Measurements from ENCODE around the gene PLXDC2.

PLXDC2 gene

DNA sequence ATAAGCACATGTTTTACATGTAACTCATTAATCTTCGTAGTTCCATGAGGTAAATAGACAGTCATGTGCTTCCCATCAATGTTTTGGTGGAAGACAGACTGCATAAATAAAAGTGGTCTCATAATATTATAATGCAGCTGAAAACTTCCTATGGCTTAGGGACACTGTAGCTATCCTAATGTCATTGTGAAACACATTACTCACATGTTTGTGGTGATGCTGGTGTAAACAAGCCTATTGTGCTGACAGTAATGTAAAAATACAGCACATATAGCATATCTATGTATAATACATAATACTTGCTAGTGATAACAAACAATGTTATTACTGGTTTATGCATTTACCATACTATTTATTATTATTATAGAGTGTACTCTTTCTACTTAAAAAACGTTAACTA, 37.2 kb upstream of the PLXDC2 start:
- no peak overlapping the region for H3K4me3 Mint-ChIP-seq
- H3K36me3 Mint-ChIP-seq (ENCODE audit: low read depth) = no peaks in the 10 kb centered on the region
- no peaks in the 10 kb centered on the region for H3K9me3 Mint-ChIP-seq
- no peaks in the 10 kb centered on the region for H3K27me3 Mint-ChIP-seq (ENCODE audit: low read depth)
- no peaks in the 10 kb centered on the region for H3K4me1 Mint-ChIP-seq
- no peak overlapping the region for H3K27ac Mint-ChIP-seq
- TF ChIP-seq, protein P1, sequence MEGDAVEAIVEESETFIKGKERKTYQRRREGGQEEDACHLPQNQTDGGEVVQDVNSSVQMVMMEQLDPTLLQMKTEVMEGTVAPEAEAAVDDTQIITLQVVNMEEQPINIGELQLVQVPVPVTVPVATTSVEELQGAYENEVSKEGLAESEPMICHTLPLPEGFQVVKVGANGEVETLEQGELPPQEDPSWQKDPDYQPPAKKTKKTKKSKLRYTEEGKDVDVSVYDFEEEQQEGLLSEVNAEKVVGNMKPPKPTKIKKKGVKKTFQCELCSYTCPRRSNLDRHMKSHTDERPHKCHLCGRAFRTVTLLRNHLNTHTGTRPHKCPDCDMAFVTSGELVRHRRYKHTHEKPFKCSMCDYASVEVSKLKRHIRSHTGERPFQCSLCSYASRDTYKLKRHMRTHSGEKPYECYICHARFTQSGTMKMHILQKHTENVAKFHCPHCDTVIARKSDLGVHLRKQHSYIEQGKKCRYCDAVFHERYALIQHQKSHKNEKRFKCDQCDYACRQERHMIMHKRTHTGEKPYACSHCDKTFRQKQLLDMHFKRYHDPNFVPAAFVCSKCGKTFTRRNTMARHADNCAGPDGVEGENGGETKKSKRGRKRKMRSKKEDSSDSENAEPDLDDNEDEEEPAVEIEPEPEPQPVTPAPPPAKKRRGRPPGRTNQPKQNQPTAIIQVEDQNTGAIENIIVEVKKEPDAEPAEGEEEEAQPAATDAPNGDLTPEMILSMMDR (IDR thresholded peaks at IDR 0.05; ENCODE audit: unreplicated experiment in 3 of 3) = no peak

GRCh38 chr10:19782430-19783089, 33.7 kb upstream of the PLXDC2 start:
- no peaks in the 10 kb centered on the region for H3K27me3 Mint-ChIP-seq (ENCODE audit: low read depth)
- no peak overlapping the region for H3K4me3 Mint-ChIP-seq
- TF ChIP-seq, protein P1 (IDR thresholded peaks at IDR 0.05; ENCODE audit: unreplicated experiment in 3 of 3) = no peak
- no peaks in the 10 kb centered on the region for H3K4me1 Mint-ChIP-seq
- no peaks in the 10 kb centered on the region for H3K36me3 Mint-ChIP-seq (ENCODE audit: low read depth)
- no peak overlapping the region for H3K27ac Mint-ChIP-seq
- no peaks in the 10 kb centered on the region for H3K9me3 Mint-ChIP-seq

DNA sequence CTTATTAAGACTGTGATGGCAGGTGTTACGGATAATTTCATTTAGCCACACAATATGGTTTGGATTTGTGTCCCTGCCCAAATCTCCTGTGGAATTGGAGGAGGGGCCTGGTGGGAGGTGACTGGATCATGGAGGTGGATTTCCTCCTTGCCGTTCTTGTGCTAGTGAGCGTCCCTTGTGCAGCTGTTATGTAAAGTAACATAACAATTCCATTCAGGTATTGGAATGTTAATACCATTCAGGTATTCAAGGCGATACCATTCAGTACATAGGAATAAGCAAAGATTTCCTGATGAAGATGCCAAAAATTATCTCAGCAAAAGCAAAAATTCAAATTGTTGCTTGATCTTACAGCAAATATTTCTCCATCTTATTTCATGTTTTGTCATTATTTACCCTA, 32.5 kb upstream of the PLXDC2 start:
- Mint-ChIP-seq H3K27ac (no peak overlapping the region), H3K4me3 (no peak overlapping the region), H3K4me1 (no peaks in the 10 kb centered on the region), H3K9me3 (no peaks in the 10 kb centered on the region), H3K27me3 (ENCODE audit: low read depth) (no peaks in the 10 kb centered on the region), H3K36me3 (ENCODE audit: low read depth) (no peaks in the 10 kb centered on the region)
- TF ChIP-seq, protein P1 (IDR thresholded peaks at IDR 0.05; ENCODE audit: unreplicated experiment in 3 of 3) = no peak

DNA sequence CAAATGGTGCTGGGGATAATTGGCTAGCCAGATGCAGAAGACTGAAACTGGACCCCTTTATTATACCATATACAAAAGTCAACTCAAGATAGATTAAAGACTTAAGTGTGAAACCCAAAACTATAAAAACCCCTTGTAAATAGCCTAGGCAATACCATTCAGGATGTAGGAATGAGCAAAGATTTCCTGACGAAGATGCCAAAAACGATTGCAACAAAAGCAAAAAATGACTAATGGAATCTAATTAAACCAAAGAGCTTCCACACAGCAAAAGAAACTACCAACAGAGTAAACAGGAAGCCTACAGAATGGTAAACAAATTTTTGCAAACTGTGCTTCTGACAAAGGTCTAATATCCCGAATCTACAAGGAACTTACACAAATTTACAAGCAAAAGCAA, 30.9 kb upstream of the PLXDC2 start:
- TF ChIP-seq, protein P1 (IDR thresholded peaks at IDR 0.05; ENCODE audit: unreplicated experiment in 3 of 3) = no peak
- Mint-ChIP-seq H3K27ac (no peak overlapping the region), H3K4me3 (no peak overlapping the region), H3K9me3 (no peaks in the 10 kb centered on the region), H3K4me1 (no peaks in the 10 kb centered on the region), H3K27me3 (ENCODE audit: low read depth) (no peaks in the 10 kb centered on the region), H3K36me3 (ENCODE audit: low read depth) (no peaks in the 10 kb centered on the region)

DNA sequence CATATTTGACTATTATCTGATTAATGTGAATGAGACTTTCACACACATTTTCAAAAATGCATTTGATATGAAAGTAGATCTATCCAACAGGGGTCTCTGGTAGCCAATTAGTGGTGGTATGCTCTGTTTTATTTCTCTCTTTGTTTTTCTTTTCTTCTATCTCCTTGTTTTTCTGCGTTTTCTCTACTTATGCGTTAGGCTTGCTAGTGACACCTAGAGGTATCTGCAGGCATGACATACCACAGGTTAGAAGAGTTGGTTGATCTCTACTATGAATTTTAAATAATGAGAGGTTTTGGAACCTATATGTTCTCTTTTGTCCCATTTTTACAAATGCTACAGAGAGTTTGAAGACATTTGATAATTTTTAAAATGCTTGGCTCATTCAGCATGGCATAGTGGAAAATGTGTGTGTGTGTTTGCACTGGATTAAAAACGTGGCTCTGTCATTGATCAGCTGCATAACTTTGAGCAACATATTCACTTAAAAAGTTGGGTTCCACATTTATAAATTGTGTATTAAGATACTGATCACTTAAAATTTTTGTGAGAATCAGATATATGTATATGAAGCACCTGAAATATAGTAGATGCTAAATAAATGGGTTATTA, 28.1 kb upstream of the PLXDC2 start:
- Mint-ChIP-seq H3K36me3 (ENCODE audit: low read depth) (no peaks in the 10 kb centered on the region), H3K27me3 (ENCODE audit: low read depth) (no peaks in the 10 kb centered on the region)
- TF ChIP-seq, protein P1 (IDR thresholded peaks at IDR 0.05; ENCODE audit: unreplicated experiment in 3 of 3) = peak; percentile 66 to 82 (median 81)

GRCh38 chr10:19788902-19789301, 27.3 kb upstream of the PLXDC2 start:
- Mint-ChIP-seq H3K4me1 (no peaks in the 10 kb centered on the region), H3K27me3 (ENCODE audit: low read depth) (no peaks in the 10 kb centered on the region), H3K36me3 (ENCODE audit: low read depth) (no peaks in the 10 kb centered on the region), H3K4me3 (no peak overlapping the region), H3K27ac (no peak overlapping the region), H3K9me3 (peaks cover 3% of the 10 kb centered on the region)
- TF ChIP-seq, protein P1 (IDR thresholded peaks at IDR 0.05; ENCODE audit: unreplicated experiment in 3 of 3) = no peak

More for the DNA sequence above, 28.1 kb upstream of the PLXDC2 start:
- Mint-ChIP-seq H3K4me1 (no peaks in the 10 kb centered on the region), H3K4me3 (no peak overlapping the region), H3K9me3 (peaks cover 3% of the 10 kb centered on the region), H3K27ac (peak overlapping the region in 1 of 3 experiments; percentile 0)
